ENCODE measurements around the gene MAGI2. TPM values are rescaled to one million over a fixed set of nuclear protein-coding genes. Genes with fewer than 3 reads are reported as not detected.

MAGI2 gene
- total and polyA plus RNA-seq, 2 of the 13 experiments (the other 11 are each of a cell fraction or from before 2014, with no cell fraction given) = 1.5 to 3.8 TPM

DNA sequence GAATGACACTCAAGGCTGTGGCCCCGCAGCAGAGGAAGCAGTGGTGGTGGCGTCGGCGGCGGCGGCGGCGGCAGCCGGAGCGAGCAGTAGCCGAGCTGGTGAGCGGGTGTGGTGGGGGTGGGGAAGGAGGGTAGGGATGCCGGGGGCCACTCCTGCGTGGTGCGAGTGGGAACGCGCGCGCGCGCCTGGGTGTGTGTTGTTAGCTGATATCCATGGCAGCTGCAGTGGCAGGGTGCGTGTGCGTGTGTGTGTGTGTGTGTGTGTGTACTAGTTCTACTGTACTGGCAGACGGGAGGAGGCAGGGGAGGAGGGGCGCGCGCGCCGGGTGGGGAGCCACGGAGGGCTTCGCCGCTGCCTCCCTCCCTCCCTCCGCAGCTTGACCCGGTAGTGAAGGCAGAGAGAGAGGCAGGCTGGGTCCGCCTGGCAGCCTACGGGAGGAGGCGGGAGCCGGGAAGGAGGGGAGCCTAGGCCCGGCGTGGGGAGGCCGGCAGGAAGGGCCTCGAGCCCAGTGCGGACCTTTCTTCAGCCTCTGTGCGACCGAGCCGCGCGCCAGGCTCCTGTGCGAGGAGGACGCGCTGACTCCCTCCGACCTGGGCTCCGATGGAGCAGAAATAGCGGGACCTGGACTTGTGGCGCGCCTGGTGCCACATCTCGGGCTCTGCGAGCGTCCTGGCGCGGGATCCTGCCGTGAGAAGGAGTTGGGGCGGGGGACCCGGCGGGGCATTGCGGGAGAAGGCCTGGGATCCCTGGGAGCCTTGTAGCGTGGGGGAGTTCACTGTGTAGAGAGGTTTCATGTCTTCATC, at the start of gene MAGI2 (continued):
- TF ChIP-seq, protein P1, sequence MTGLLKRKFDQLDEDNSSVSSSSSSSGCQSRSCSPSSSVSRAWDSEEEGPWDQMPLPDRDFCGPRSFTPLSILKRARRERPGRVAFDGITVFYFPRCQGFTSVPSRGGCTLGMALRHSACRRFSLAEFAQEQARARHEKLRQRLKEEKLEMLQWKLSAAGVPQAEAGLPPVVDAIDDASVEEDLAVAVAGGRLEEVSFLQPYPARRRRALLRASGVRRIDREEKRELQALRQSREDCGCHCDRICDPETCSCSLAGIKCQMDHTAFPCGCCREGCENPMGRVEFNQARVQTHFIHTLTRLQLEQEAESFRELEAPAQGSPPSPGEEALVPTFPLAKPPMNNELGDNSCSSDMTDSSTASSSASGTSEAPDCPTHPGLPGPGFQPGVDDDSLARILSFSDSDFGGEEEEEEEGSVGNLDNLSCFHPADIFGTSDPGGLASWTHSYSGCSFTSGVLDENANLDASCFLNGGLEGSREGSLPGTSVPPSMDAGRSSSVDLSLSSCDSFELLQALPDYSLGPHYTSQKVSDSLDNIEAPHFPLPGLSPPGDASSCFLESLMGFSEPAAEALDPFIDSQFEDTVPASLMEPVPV (CRISPR knock-in tag; IDR thresholded peaks at IDR 0.05) = 0 out of 2 replicates have a peak, but pooled peaks have one; percentile 54
- TF ChIP-seq CCAR2 (optimal IDR thresholded peaks at IDR 0.05; ENCODE audit: low read depth, low read length) = no peak
- TF ChIP-seq, protein P2, sequence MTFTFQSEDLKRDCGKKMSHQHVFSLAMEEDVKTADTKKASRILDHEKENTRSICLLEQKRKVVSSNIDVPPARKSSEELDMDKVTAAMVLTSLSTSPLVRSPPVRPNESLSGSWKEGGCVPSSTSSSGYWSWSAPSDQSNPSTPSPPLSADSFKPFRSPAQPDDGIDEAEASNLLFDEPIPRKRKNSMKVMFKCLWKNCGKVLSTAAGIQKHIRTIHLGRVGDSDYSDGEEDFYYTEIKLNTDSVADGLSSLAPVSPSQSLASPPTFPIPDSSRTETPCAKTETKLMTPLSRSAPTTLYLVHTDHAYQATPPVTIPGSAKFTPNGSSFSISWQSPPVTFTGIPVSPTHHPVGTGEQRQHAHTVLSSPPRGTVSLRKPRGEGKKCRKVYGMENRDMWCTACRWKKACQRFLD (CRISPR knock-in tag; IDR thresholded peaks at IDR 0.05; ENCODE audit: borderline replicate concordance) = peak; percentile 45; the same call in 1 of the 2 replicates
- 0 out of 2 replicates have a peak, but pooled peaks have one; percentile 44 for TF ChIP-seq ZNF563 (CRISPR knock-in tag; IDR thresholded peaks at IDR 0.05)
- 0 out of 2 replicates have a peak, but pooled peaks have one; percentile 43 for TF ChIP-seq ZNF776 (CRISPR knock-in tag; IDR thresholded peaks at IDR 0.05)
- TF ChIP-seq ZNF816 (CRISPR knock-in tag; IDR thresholded peaks at IDR 0.05; ENCODE audit: borderline replicate concordance) = 0 out of 2 replicates have a peak, but pooled peaks have one; percentile 41
- TF ChIP-seq SNAI1 (CRISPR knock-in tag; IDR thresholded peaks at IDR 0.05; ENCODE audit: borderline replicate concordance) = peak; percentile 53; the same call in 1 of the 2 replicates
- TF ChIP-seq SP4 (CRISPR knock-in tag; IDR thresholded peaks at IDR 0.05) = no peak
- peak; percentile 69; the same call in 1 of the 2 replicates for TF ChIP-seq ARID2 (CRISPR knock-in tag; IDR thresholded peaks at IDR 0.05; ENCODE audit: borderline replicate concordance)
- no peak for TF ChIP-seq CREM (IDR thresholded peaks at IDR 0.05)
- no peak for TF ChIP-seq CREM (CRISPR knock-in tag; IDR thresholded peaks at IDR 0.05)
- peak; percentile 31; the same call in 1 of the 2 replicates for TF ChIP-seq ZFP37 (CRISPR knock-in tag; IDR thresholded peaks at IDR 0.05; ENCODE audit: borderline replicate concordance)
- TF ChIP-seq XRCC5 (optimal IDR thresholded peaks at IDR 0.05; ENCODE audit: low read length) = peak; percentile 10
- TF ChIP-seq NFATC3 (CRISPR knock-in tag; IDR thresholded peaks at IDR 0.05) = no peak
- TF ChIP-seq THAP11 (CRISPR knock-in tag; IDR thresholded peaks at IDR 0.05) = peak; percentile 54
- TF ChIP-seq SNRNP70 (IDR thresholded peaks at IDR 0.05; ENCODE audit: low read depth, low read length) = no peak
- TF ChIP-seq ZSCAN29 (CRISPR knock-in tag; conservative IDR thresholded peaks at IDR 0.05) = 0 out of 2 replicates have a peak, but pooled peaks have one; percentile 42
- TF ChIP-seq HNF4A (CRISPR knock-in tag; IDR thresholded peaks at IDR 0.05) = 0 out of 2 replicates have a peak, but pooled peaks have one; percentile 6
- no peak for TF ChIP-seq ZNF24 (IDR thresholded peaks at IDR 0.05)
- peak; percentile 41; the same call in 1 of the 2 replicates for TF ChIP-seq ZNF607 (CRISPR knock-in tag; IDR thresholded peaks at IDR 0.05; ENCODE audit: borderline replicate concordance)
- TF ChIP-seq, protein P3, sequence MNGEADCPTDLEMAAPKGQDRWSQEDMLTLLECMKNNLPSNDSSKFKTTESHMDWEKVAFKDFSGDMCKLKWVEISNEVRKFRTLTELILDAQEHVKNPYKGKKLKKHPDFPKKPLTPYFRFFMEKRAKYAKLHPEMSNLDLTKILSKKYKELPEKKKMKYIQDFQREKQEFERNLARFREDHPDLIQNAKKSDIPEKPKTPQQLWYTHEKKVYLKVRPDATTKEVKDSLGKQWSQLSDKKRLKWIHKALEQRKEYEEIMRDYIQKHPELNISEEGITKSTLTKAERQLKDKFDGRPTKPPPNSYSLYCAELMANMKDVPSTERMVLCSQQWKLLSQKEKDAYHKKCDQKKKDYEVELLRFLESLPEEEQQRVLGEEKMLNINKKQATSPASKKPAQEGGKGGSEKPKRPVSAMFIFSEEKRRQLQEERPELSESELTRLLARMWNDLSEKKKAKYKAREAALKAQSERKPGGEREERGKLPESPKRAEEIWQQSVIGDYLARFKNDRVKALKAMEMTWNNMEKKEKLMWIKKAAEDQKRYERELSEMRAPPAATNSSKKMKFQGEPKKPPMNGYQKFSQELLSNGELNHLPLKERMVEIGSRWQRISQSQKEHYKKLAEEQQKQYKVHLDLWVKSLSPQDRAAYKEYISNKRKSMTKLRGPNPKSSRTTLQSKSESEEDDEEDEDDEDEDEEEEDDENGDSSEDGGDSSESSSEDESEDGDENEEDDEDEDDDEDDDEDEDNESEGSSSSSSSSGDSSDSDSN (CRISPR knock-in tag; IDR thresholded peaks at IDR 0.05) = peak; percentile 98
- TF ChIP-seq RXRB (CRISPR knock-in tag; IDR thresholded peaks at IDR 0.05; ENCODE audit: borderline replicate concordance) = peak; percentile 3; the same call in 1 of the 2 replicates
- 0 out of 2 replicates have a peak, but pooled peaks have one; percentile 44 for TF ChIP-seq MEIS2 (CRISPR knock-in tag; IDR thresholded peaks at IDR 0.05)
- peak; percentile 37; the same call in 1 of the 2 replicates for TF ChIP-seq ZNF782 (CRISPR knock-in tag; IDR thresholded peaks at IDR 0.05; ENCODE audit: borderline replicate concordance)
- TF ChIP-seq HMGA1 (CRISPR knock-in tag; conservative IDR thresholded peaks at IDR 0.05) = no peak
- TF ChIP-seq ZNF720 (CRISPR knock-in tag; IDR thresholded peaks at IDR 0.05) = no peak
